Stimulated activated CD8-positive, alpha-beta memory T cell treated with anti-CD3 and anti-CD28 coated beads, Interleukin-15, amount 100 ng/mL, for 24 hours (primary cell): ENCODE results near the gene RUBCNL.

Experiments
- DNase-seq: peaks from one replicate; pipeline ENCODE4 v3.0.0-alpha.2; 2020; ENCODE audit warnings: low read depth

Gene RUBCNL

GRCh38 chr13:46340631-46341111, 46.4 kb downstream of the RUBCNL start:
- no peak for DNase-seq

DNA sequence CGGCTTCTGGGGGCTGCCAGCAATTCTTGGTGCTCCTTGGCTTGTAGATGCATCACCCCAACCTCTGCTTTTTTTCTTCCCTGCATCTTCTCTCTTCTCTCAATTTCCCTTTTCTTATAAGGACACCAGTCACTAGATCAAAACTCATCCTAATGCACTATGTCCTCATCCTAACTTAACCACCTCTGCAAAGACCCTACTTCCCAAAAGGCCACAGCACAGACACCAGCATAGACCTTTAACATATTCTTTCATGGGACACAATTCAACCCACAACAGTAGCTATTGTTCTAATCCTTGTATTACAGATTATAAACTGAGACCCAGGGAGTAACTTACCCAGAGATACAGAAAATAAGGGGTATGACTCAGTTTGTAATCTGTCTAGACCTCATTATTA, 47.0 kb downstream of the RUBCNL start:
- DNase-seq, result no peak

GRCh38 chr13:46339035-46339666, 47.9 kb downstream of the RUBCNL start:
- DNase-seq, result no peak

- DNase-seq, result no peak
Measured at GRCh38 chr13:46337700-46338099, 49.4 kb downstream of the RUBCNL start.

- DNase-seq, result no peak
Measured at GRCh38 chr13:46334035-46334822, 52.8 kb downstream of the RUBCNL start.

DNA sequence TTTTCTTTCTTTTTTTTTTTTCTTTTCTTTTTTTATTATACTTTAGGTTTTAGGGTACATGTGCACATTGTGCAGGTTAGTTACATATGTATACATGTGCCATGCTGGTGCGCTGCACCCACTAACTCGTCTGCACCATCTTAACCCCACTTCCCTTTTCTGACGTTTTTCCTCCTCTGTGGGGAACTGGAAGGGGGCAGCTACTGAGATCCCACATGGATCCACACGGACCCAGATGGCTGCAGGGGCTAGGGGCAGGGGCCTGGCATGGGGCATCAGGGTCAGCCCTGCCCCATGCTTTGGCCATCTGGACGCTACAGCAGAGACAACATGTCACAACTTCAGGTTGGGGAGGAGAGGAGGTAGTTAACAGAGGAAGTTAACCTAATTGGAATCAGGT, 54.3 kb downstream of the RUBCNL start:
- DNase-seq, result no peak

- no peak for DNase-seq
Measured at GRCh38 chr13:46329624-46330023, 57.4 kb downstream of the RUBCNL start.

GRCh38 chr13:46327246-46327645, 59.8 kb downstream of the RUBCNL start:
- no peak for DNase-seq

DNA sequence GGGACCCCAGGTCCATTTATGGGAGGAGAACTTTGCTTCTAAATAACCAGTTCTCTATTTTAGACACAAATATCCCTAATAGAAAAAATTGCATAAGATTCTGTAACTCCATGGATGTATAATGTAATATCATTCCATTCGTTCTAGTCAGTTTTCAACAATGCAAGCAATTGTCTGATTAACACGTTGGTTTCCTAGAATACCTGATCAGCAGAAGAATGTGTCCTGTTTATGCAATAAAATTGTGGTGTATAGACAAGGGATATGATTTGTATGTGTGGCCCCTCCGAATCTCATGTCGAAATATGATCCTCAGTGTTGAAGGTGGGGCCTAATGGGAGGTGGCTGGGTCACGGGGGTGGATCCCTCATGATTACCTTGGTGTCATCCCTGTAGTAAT, 62.1 kb downstream of the RUBCNL start:
- no peak for DNase-seq

GRCh38 chr13:46321494-46322225, 65.4 kb downstream of the RUBCNL start:
- peak; percentile 28 for DNase-seq

DNA sequence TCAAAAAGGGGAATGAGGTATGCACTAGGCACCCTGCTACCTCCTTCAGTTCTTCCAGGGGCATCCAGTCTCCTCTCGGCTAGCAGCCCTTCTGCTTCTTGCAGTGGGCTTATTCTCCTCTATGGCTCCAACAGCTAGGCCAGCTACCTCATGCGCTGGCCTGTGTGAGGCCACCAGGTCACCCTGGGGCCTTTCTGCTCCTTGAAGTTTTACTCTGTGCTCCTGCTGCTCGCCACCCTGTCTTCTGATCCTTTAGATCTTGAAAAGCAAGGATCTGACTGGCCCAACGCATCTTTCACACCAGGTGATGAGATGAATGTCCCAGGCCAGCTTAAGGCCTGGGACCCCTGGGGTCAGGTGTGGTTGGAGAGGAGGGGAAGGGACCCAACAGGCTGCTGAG, 66.2 kb downstream of the RUBCNL start:
- no peak for DNase-seq

DNA sequence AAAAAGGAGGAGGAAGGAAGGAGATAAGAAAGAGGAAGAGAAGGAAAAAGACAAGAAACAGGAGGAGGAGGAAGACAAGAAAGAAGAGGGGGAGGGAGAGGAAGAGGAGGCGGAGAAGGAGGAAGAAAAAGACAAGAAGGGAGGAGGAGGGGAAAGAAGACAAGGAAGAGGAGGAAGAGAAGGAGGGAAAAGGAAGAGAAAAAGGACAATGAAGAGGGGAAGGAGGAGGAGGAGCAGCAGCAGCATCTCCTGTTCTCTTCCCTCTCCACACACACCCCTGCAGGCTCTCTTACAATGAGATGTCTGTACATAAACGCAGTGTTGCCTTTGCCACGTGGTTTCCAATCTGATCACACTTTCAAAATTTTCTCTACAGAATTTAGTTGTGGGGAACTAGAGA, 66.6 kb downstream of the RUBCNL start:
- DNase-seq, result no peak

DNA sequence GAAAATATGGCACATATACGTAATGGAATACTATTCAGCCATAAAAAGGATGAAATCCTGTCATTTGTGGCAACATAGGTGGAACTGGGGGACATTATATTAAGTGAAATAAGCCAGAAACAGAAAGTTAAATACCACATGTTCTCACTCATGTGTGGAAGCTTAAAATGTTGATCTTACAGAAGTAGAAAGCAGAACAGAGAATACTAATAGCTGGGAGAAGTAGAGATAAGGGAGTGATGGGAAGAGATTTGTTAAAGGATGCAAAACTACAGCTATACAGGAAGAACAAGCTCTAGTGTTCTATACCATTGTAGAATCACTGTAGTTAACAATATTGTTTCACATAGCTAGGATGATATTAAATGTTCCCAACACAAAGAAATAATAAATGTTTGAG, 68.1 kb downstream of the RUBCNL start:
- no peak for DNase-seq

- DNase-seq, result no peak
Measured at GRCh38 chr13:46317120-46317519, 69.9 kb downstream of the RUBCNL start.

GRCh38 chr13:46315491-46316075, 71.5 kb downstream of the RUBCNL start:
- DNase-seq, result no peak

DNA sequence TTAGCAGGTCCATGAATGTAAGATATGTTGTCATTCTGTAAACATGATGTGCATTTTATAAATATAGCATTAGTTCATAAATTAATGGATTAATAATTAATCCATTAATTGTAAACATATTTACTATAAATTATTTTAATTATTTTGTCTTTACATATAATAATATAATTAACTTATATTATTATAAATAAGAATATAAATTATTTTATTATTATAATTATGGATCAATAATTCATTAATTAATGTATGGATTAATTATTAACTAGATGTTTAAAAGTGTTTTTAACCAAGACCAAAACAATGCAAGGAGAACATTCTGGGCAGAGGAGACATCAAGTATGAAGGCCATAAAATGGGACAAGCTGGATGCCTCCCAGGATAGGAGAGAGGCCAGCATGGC, 72.0 kb downstream of the RUBCNL start:
- DNase-seq, result no peak

DNA sequence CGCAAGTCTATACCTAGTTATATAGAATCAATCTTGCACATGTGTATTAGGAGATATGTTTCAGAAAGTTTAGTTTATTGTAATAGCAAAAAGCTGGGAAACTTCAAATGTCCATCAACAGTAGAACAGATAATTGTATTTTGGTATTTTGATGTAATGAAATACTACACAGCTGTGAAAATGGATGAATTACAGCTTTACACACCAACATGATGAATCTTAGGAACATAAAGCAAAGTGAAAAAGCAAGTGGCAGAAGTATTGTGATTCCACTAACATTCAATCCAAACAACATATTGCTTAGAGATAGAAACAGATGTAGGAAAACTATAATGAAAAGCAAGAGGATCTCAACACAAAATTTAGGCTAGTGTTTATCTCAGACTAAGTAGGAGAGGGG, 72.5 kb downstream of the RUBCNL start:
- DNase-seq, result no peak

DNA sequence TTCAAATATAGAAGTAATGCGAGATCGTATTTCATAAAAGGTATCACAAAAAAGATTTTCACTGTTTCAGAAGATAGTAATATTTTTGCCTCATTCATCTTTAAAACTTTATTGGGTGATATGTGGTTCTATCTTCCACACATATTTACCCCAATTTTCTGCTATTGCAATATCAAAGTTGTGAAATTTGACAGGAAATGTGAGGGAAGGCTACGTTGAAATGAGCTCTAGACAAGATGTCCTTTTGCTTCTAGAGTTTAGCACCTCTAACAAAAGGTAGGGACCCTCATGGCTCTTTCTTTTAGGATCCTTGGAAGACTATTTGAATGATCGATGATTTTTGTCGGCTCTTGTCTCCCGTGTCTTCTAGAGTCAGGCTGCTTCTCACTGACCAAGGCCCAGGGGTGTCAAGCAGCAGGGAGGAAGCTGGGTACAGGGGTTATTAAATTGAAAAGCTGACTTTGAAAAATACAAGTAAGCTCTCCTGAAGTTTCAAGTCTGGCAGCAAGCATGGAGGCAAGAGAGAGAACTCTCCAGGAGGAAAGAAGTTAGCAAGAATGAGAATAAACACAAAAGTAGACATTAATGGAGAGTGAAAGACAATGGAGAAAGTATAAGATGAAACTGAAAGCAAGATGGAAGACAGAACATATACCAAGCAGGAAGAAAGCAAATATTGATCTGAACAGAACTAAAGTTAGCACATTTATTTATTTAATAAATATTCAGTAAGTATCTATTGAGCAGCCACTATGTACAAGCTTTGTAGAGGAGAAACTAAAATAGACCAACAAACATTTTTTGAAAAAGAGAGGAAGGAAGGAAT, 73.4 kb downstream of the RUBCNL start:
- no peak for DNase-seq

- no peak for DNase-seq
Measured at GRCh38 chr13:46313024-46313423, 74.0 kb downstream of the RUBCNL start.

DNA sequence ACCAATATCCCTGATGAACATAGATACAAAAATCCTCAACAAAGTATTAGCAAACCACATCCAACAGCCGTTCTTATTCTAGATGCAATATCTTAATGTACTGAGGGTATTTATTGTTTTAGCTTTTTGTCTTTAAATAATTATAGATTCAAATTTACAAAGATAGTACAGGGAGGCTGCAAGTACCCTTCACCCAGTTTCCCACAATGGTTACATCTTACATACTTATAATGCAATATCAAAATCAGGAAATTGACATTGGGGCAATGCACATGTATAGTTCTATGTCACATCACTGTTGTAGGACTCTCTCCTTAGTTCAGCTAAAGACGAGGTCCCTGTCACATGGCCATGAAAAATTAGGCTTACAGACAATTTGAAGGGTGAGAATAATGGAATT, 75.8 kb downstream of the RUBCNL start:
- DNase-seq, result no peak

GRCh38 chr13:46310066-46310465, 77.0 kb downstream of the RUBCNL start:
- no peak for DNase-seq

GRCh38 chr13:46307554-46307953, 79.5 kb downstream of the RUBCNL start:
- DNase-seq, result no peak
